Testis (tissue), 2 donors: ENCODE data around the gene ENTPD6.

Experiments
- CTCF ChIP-seq, 3 experiments: fragments of 450-650 bp in 2 of 3; fragments of 200-600 bp in 1 of 3; sonication (generic) in 1 of 3; IDR thresholded peaks; one replicate each; pipeline ENCODE4 v1.5.1; 2016 to 2019; ENCODE audit warnings: antibody characterized with exemption in 3 of 3, mild to moderate bottlenecking in 2 of 3, moderate library complexity in 1 of 3
- POLR2A ChIP-seq: fragments of 450-650 bp; IDR thresholded peaks from one replicate; pipeline ENCODE4 v1.6.1; 2017; ENCODE audit warnings: antibody characterized with exemption, mild to moderate bottlenecking, moderate library complexity

- TF ChIP-seq CTCF (IDR thresholded peaks at IDR 0.05) (no peak), POLR2A (no peak)
Observed at GRCh38 chr20:25193843-25194242, 1.7 kb upstream of the ENTPD6 start.
